ENCODE measurements around the gene LRMDA.

The LRMDA gene

GRCh38 chr10:75825661-75826060 is 394.2 kb downstream of the LRMDA start (continued):
- TF ChIP-seq ZBTB10 (tag by site-specific recombination; IDR thresholded peaks at IDR 0.05), result no peak

- POLR2A ChIA-PET, result no interaction called here
- H3K4me3 ChIP-seq (ENCODE audit: low read depth, low read length), result no peak overlapping the region
- no peaks in the 10 kb centered on the region for H3K4me1 ChIP-seq (ENCODE audit: control insufficient read depth, insufficient read depth, low read length)
These were observed 395.4 kb downstream of the LRMDA start for GRCh38 chr10:75826846-75827245.

More at GRCh38 chr10:75826846-75827245, 395.4 kb downstream of the LRMDA start:
- Histone ChIP-seq H3K36me3 (ENCODE audit: control insufficient read depth in 2 of 2, insufficient read depth in 1 of 2, low read length in 2 of 2) (no peaks in the 10 kb centered on the region), H3K27ac (ENCODE audit: extremely low read depth, low read depth, low read length) (no peak overlapping the region), H3K9me3 (ENCODE audit: control insufficient read depth, insufficient read depth, low read depth, low read length) (no peaks in the 10 kb centered on the region)
- CTCF ChIA-PET, result no interaction called here
- TF ChIP-seq ZFP37 (tag by site-specific recombination; IDR thresholded peaks at IDR 0.05) (no peak), REST (tag by site-specific recombination; IDR thresholded peaks at IDR 0.05) (no peak), OSR2 (tag by site-specific recombination; IDR thresholded peaks at IDR 0.05) (no peak), ZNF626 (tag by site-specific recombination; IDR thresholded peaks at IDR 0.05) (no peak), ZNF311 (tag by site-specific recombination; IDR thresholded peaks at IDR 0.05; ENCODE audit: borderline replicate concordance) (no peak), ELK4 (IDR thresholded peaks at IDR 0.05; ENCODE audit: borderline replicate concordance, low read depth, low read length) (no peak), ZNF561 (tag by site-specific recombination; IDR thresholded peaks at IDR 0.05; ENCODE audit: borderline replicate concordance) (no peak), ZXDB (tag by site-specific recombination; IDR thresholded peaks at IDR 0.05) (no peak), ZNF391 (tag by site-specific recombination; IDR thresholded peaks at IDR 0.05; ENCODE audit: borderline replicate concordance, low read depth) (no peak), OVOL3 (tag by site-specific recombination; IDR thresholded peaks at IDR 0.05) (no peak), ZNF362 (tag by site-specific recombination; IDR thresholded peaks at IDR 0.05) (no peak), ZNF791 (tag by site-specific recombination; IDR thresholded peaks at IDR 0.05) (no peak), ZNF398 (tag by site-specific recombination; IDR thresholded peaks at IDR 0.05) (no peak)
